Retinal pigment epithelial cell (primary cell): Measurements from ENCODE around the gene IRF9.

ENCODE experiments used
- DNase-seq: peaks from one replicate; pipeline ENCODE4 v3.0.0-alpha.2; 2010; ENCODE audit warnings: low read depth
- H3K4me3 ChIP-seq: 2 replicates; pipeline ENCODE4 v1.5.1; 2011; ENCODE audit warnings: mild to moderate bottlenecking, low read length, control low read depth, moderate library complexity
- TF ChIP-seq, protein P1 (sequence below): conservative IDR thresholded peaks from 2 replicates; pipeline ENCODE4 v1.5.1; 2011; ENCODE audit warnings: low read depth, low read length, control low read depth, inconsistent platforms

The IRF9 gene

DNA sequence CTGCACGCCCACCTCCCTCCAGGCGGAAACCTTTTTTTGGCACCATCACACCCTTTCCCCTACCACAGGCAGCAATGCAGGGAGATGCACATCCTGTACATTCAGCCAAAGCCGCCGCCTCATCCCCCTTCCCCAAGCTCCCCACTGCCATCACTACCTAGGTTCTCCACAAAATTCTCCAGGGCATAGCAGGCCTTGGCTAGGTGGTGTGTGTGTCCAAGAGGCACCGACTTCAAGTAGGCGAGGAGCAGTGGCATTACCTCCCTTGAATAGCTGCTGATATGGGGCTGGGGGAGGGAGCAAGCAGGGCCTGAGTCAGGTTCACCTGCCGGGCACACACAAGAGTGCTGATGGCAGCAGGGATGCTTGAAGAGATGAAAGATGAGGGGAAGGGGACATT, 24.0 kb downstream of the IRF9 start:
- no peak overlapping the region for H3K4me3 ChIP-seq
- DNase-seq, result no peak
- TF ChIP-seq, protein P1, sequence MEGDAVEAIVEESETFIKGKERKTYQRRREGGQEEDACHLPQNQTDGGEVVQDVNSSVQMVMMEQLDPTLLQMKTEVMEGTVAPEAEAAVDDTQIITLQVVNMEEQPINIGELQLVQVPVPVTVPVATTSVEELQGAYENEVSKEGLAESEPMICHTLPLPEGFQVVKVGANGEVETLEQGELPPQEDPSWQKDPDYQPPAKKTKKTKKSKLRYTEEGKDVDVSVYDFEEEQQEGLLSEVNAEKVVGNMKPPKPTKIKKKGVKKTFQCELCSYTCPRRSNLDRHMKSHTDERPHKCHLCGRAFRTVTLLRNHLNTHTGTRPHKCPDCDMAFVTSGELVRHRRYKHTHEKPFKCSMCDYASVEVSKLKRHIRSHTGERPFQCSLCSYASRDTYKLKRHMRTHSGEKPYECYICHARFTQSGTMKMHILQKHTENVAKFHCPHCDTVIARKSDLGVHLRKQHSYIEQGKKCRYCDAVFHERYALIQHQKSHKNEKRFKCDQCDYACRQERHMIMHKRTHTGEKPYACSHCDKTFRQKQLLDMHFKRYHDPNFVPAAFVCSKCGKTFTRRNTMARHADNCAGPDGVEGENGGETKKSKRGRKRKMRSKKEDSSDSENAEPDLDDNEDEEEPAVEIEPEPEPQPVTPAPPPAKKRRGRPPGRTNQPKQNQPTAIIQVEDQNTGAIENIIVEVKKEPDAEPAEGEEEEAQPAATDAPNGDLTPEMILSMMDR, result no peak

DNA sequence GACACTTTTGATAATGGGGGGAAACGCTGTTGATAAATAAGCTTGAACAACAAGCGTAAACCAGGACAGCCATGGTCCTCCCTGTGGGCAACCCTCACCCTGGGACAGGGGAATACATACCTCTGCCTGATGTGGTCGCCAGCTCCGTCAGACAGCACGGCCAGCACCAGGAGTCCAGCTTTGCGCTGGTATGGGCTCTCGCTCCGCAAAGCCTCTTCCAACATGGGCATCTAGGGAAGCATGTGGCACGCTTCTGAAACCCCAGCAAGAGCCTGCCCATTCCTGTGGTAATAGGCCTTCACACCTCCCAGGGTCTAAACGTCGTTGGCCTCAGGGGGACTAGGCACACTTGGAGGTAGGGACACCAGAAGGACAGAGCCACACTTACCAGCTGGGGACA, 24.7 kb downstream of the IRF9 start:
- no peak for DNase-seq
- no peak overlapping the region for H3K4me3 ChIP-seq
- TF ChIP-seq, protein P1, result no peak

DNA sequence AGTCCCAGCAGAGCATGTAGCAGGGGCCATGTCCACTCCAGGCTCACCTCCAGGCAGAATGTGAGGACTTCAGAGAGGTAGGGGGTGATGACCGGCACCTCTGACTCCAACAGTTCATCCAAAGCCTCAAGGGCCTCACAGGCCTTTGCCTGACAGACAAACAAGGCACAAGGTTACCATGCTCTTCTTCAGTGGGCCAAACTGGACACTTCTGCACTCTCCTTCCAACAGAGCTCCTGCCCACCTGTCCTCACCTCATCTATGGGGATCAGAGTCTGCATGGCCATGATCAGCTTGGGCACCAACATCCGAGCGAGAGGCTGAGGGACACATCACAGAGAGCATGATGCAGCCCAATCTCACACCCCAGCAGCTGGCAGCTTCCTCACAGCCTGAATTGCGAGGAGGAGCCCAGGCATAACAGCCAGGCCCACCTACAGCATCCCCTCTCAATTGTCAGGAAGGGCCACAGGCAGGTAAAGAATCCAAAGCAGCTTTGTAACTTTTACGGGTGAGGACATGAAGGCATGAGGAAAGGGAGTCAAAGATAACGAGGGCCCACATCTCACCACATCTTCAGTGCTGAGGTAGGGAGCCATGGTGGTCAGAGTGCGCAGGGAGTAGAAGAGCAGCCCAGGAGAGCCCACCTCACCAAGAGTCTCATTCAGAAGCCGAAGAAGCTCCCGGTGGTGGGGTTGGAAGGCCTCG, 25.9 kb downstream of the IRF9 start:
- no peak for DNase-seq
- H3K4me3 ChIP-seq, result no peak overlapping the region
- TF ChIP-seq, protein P1, result no peak

DNA sequence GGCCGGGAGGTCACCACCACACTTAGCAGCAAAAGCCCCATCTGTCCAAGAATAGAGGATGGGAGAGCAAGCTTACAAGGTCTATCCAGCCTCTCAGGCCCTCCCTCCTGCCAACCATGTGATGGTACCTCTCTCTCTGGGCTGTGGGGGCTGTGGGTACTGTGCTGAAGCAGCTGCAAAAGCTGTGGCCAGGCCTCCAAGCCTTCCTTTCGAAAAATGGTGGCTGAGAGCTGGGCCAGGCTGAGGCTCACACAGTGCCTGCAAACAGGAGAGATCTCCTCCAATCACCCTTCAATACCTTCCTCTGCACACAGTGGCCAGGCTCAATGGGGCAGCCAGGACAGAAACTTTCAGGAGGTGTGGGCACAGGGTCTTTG, 26.5 kb downstream of the IRF9 start:
- H3K4me3 ChIP-seq, result peak overlapping the region; percentile 78
- no peak for DNase-seq
- TF ChIP-seq, protein P1, result no peak

DNA sequence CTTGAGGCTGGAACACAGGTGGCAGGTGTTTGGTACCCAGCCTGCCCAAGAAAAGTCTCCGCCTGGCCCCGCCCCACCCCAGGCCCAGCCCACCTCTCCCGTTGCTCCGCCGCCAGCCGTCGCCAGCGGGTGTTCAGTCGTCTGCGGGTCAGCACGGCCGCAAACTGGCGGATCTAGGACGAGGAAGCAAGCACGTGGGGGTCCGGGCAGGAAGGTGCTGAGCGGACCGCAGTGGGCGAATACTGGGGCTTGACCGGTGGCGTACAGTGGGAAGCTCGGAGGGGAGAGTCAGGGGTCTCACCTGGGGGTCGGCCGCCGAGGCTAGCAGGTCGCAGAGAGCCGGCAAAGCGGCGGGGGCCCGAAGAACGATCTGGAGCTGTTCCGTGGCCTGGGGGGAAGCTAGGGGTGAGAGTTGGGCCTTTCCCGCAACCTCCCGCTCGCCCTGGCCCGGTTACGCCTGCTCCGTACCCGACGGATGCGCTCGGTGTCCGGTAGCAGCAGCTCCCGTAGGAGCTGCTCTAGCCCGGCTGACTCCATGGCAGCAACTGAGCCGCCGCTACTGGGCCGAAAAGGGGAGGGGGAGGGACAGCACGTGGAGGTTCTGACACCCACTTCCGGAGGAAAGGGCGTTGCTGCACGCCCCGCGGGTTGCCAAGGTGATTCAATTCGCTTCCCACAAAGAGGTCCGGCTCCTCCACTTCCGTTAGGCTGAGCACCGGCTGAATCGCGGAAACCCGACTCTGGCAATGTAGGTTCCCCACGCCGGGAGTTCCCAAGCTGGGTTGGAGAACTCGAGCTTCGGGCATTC, 27.4 kb downstream of the IRF9 start, which contains the start of gene IPO4:
Gene IPO4, minus strand, starts transcription at position 566 of the 808 bp plus-strand sequence. Its CDS starts 29 bp downstream, at position 537.
- peak; percentile 92 for DNase-seq
- TF ChIP-seq, protein P1, result no peak
- peak within 1 kb of the TSS; percentile 78 for H3K4me3 ChIP-seq

DNA sequence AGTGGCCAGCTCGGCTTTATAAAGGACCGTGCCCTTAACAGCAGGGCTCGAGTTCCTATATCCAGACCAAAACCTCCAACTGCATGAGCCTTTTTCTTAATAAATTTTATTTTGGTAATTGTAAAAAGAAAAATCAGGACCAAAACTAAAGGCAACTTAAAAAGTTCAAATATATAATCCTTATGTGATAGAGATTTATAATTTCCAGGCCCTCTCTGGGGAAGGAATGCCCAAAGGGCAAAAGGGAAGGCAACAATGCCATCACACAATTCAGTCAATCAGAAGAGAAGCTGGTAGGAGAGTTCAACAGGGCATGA, 28.0 kb downstream of the IRF9 start:
- peak overlapping the region; percentile 78 for H3K4me3 ChIP-seq
- TF ChIP-seq, protein P1, result no peak

GRCh38 chr14:24189460-24189859, 28.4 kb downstream of the IRF9 start:
- no peak for DNase-seq
- H3K4me3 ChIP-seq, result no peak overlapping the region
- TF ChIP-seq, protein P1, result no peak

More for the DNA sequence above, 28.0 kb downstream of the IRF9 start:
- DNase-seq, result no peak
